Measurements from ENCODE around the gene EXD3. TPM values are rescaled to one million over a fixed set of nuclear protein-coding genes. Genes with fewer than 3 reads are reported as not detected.
A peak's percentile ranks its signal among the peaks of the same experiment; 100 is the strongest.

Gene EXD3
- total and polyA plus RNA-seq, 9 of the 15 experiments (the other 6 are each of a cell fraction or from before 2014, with no cell fraction given): 0.29 to 12.5 (median 3.9) TPM

GRCh38 chr9:137429974-137430722, 7.2 kb upstream of the EXD3 start (continued):
- TF ChIP-seq MYC (IDR thresholded peaks at IDR 0.05; ENCODE audit: low read depth, low read length) (0 out of 2 replicates have a peak, but pooled peaks have one; percentile 24), MYC (CRISPR knock-in tag; IDR thresholded peaks at IDR 0.05; ENCODE audit: borderline replicate concordance, low read depth) (no peak), SP2 (IDR thresholded peaks at IDR 0.05; ENCODE audit: extremely low read depth, low read depth, low read length, poor library complexity, severe bottlenecking) (no peak), ZNF695 (CRISPR knock-in tag; IDR thresholded peaks at IDR 0.05) (no peak), CCNT2 (IDR thresholded peaks at IDR 0.05; ENCODE audit: borderline replicate concordance, extremely low read depth, insufficient read length, low read depth, low read length) (peak; percentile 71), SP1 (CRISPR knock-in tag; IDR thresholded peaks at IDR 0.05) (peak; percentile 78), TCFL5 (CRISPR knock-in tag; conservative IDR thresholded peaks at IDR 0.05) (no peak), DEAF1 (CRISPR knock-in tag; IDR thresholded peaks at IDR 0.05) (no peak), ZNF518B (CRISPR knock-in tag; IDR thresholded peaks at IDR 0.05) (no peak), ZC3H8 (IDR thresholded peaks at IDR 0.05) (no peak), ZC3H4 (CRISPR knock-in tag; IDR thresholded peaks at IDR 0.05; ENCODE audit: borderline replicate concordance) (peak; percentile 4; the same call in 1 of the 2 replicates), L3MBTL2 (IDR thresholded peaks at IDR 0.05) (peak; percentile 38), ZNF408 (CRISPR knock-in tag; IDR thresholded peaks at IDR 0.05; ENCODE audit: low read depth) (no peak), E2F6 (IDR thresholded peaks at IDR 0.05; ENCODE audit: borderline replicate concordance in 1 of 2, extremely low read depth in 1 of 2, insufficient read depth in 1 of 2, insufficient read length in 1 of 2, low read depth in 1 of 2, low read length in 1 of 2, poor library complexity in 1 of 2, severe bottlenecking in 1 of 2) (peak in 1 of 2 experiments; percentile 17), PHF8 (IDR thresholded peaks at IDR 0.05; ENCODE audit: borderline replicate concordance, low read length) (peak; percentile 53; the same call in 1 of the 2 replicates), SLC30A9 (CRISPR knock-in tag; IDR thresholded peaks at IDR 0.05) (no peak), PURB (CRISPR knock-in tag; IDR thresholded peaks at IDR 0.05; ENCODE audit: low read depth) (no peak), RBFOX2 (IDR thresholded peaks at IDR 0.05; ENCODE audit: low read depth, low read length) (peak; percentile 74)
